HepG2 (cell line): ENCODE data around the gene PPP3R1. TPM values are rescaled to one million over a fixed set of nuclear protein-coding genes. Genes with fewer than 3 reads are reported as not detected.

Experiments used
- ATAC-seq: fragments of 200-7000 bp; cut with Tn5 transposase; 3 replicates; pipeline ENCODE4 v1.9.1; 2020; ENCODE audit warnings: mild to moderate bottlenecking, moderate library complexity
- BruUV-seq: library from RNA; stranded (reverse); fragments of 400-500 nt; replicated peaks from 2 replicates; lab custom pipeline; 2021; lab: Mats Ljungman, UMichigan
- CTCF ChIA-PET: fragments of 300-600 bp; formaldehyde crosslinking; extraction: SDS; loops from one replicate; lab custom pipeline; 2021; ENCODE audit warnings: low total read pairs, inconsistent platforms, low intra/inter-chr PET ratio; lab: Yijun Ruan, JAX
- POLR2A ChIA-PET: fragments of 350-600 bp; sonication (Branson Sonifier 250); formaldehyde crosslinking; loops from one replicate; lab custom pipeline; 2020; ENCODE audit warnings: antibody characterized with exemption, inconsistent platforms; lab: Yijun Ruan, JAX
- DNase-seq: peaks from one replicate; pipeline ENCODE4 v3.0.0-alpha.2; 2015; ENCODE audit warnings: low spot score
- FAIRE-seq: peaks from 3 replicates; lab custom pipeline; 2011; peaks lifted over from hg19 to GRCh38; lab: Jason Lieb, UNC
- H2AFZ ChIP-seq: one replicate; pipeline ENCODE4 v1.6.1; 2011; ENCODE audit warnings: low read length, inconsistent platforms
- H3K27ac ChIP-seq: fragments of 300-600 bp; 3 replicates; pipeline ENCODE4 v1.8.0; 2011; ENCODE audit warnings: mixed run types, mild to moderate bottlenecking, mixed read lengths, low read length, inconsistent platforms; ENCODE audit not compliant: insufficient read depth; ENCODE audit errors: extremely low read length
- H3K27me3 ChIP-seq, 2 experiments: fragments of 200-600 bp in 1 of 2; 2 replicates in 1 of 2; 3 replicates in 1 of 2; pipeline versions ENCODE4 v1.6.0 to v1.8.0; 2011; ENCODE audit warnings: low read length in 2 of 2, mild to moderate bottlenecking in 2 of 2, moderate library complexity in 2 of 2, inconsistent platforms in 1 of 2; ENCODE audit not compliant: insufficient read depth in 2 of 2, control insufficient read depth in 1 of 2
- H3K36me3 ChIP-seq, 2 experiments: fragments of 200-600 bp in 1 of 2; replicated peaks in 1 of 2; 2 replicates in 1 of 2; 3 replicates in 1 of 2; pipeline versions ENCODE4 v1.5.1 to v1.8.0; 2011; ENCODE audit warnings: low read length in 2 of 2, inconsistent platforms in 1 of 2; ENCODE audit not compliant: insufficient read depth in 2 of 2, control insufficient read depth in 1 of 2
- H3K4me1 ChIP-seq: 2 replicates; pipeline ENCODE4 v1.5.1; 2012; ENCODE audit warnings: low read length, inconsistent platforms; ENCODE audit not compliant: insufficient read depth
- H3K4me2 ChIP-seq: 2 replicates; pipeline ENCODE4 v1.6.0; 2011; ENCODE audit warnings: low read depth, low read length, inconsistent platforms
- H3K4me3 ChIP-seq, 3 experiments: fragments of 200-600 bp in 1 of 3; sonication (generic), shearing (Covaris generic) in 1 of 3; replicated peaks in 1 of 3; 2 replicates each; pipeline ENCODE4 v1.5.1; 2011 to 2016; ENCODE audit warnings: low read length in 3 of 3, inconsistent platforms in 2 of 3, low read depth in 2 of 3, mild to moderate bottlenecking in 2 of 3, control low read depth in 1 of 3, mixed read lengths in 1 of 3; ENCODE audit not compliant: insufficient read depth in 1 of 3
- H3K79me2 ChIP-seq: one replicate; pipeline ENCODE4 v1.6.1; 2011; ENCODE audit warnings: low read length, inconsistent platforms; ENCODE audit not compliant: insufficient read depth
- H3K9ac ChIP-seq: 2 replicates; pipeline ENCODE4 v1.6.0; 2011; ENCODE audit warnings: mild to moderate bottlenecking, low read depth, low read length, inconsistent platforms; ENCODE audit not compliant: insufficient read depth
- H3K9me3 ChIP-seq: 2 replicates; pipeline ENCODE4 v1.5.1; 2012; ENCODE audit warnings: mild to moderate bottlenecking, low read length
- H4K20me1 ChIP-seq: 2 replicates; pipeline ENCODE4 v1.6.0; 2011; ENCODE audit warnings: inconsistent platforms, mild to moderate bottlenecking, low read length, moderate library complexity; ENCODE audit not compliant: insufficient read depth
- ARNT ChIP-seq: fragments of 450-650 bp; IDR thresholded peaks from 2 replicates; pipeline ENCODE4 v1.6.1; 2017
- CCAR2 ChIP-seq: fragments of 200-400 bp; formaldehyde crosslinking; optimal IDR thresholded peaks from 2 replicates; pipeline ENCODE3; 2018; ENCODE audit warnings: low read depth, mild to moderate bottlenecking, low read length, moderate library complexity
- DR1 ChIP-seq: sonication (generic); formaldehyde crosslinking; IDR thresholded peaks from 2 replicates; pipeline ENCODE4 v1.8.0; 2021; ENCODE audit warnings: mild to moderate bottlenecking, missing genetic modification reagents, inconsistent platforms
- HNRNPUL1 ChIP-seq: fragments of 200-400 bp; formaldehyde crosslinking; IDR thresholded peaks from 2 replicates; pipeline ENCODE4 v1.6.1; 2017; ENCODE audit warnings: low read depth, mild to moderate bottlenecking, low read length, moderate library complexity
- MXI1 ChIP-seq: IDR thresholded peaks from 3 replicates; pipeline ENCODE4 v1.6.1; 2012; ENCODE audit warnings: low read depth, low read length, inconsistent platforms, borderline replicate concordance
- STAT5B ChIP-seq: sonication (generic); formaldehyde crosslinking; IDR thresholded peaks from 2 replicates; pipeline ENCODE4 v1.4.0; 2020; ENCODE audit warnings: missing genetic modification reagents
- TBX3 ChIP-seq: fragments of 450-650 bp; IDR thresholded peaks from 2 replicates; pipeline ENCODE4 v1.6.1; 2017; ENCODE audit warnings: antibody characterized with exemption, mild to moderate bottlenecking, inconsistent platforms, borderline replicate concordance
- THAP8 ChIP-seq: sonication (generic); formaldehyde crosslinking; IDR thresholded peaks from 2 replicates; pipeline ENCODE4 v1.5.1; 2020; ENCODE audit warnings: missing genetic modification reagents, mild to moderate bottlenecking, borderline replicate concordance
- XBP1 ChIP-seq: sonication (generic); formaldehyde crosslinking; IDR thresholded peaks from 2 replicates; pipeline ENCODE4 v1.5.0; 2020; ENCODE audit warnings: missing genetic modification reagents
- ZFP62 ChIP-seq: sonication (generic); formaldehyde crosslinking; IDR thresholded peaks from 2 replicates; pipeline ENCODE4 v1.4.0; 2020; ENCODE audit warnings: missing genetic modification reagents
- ZNF296 ChIP-seq: sonication (generic); formaldehyde crosslinking; conservative IDR thresholded peaks from 2 replicates; pipeline ENCODE4 v1.5.0; 2020; ENCODE audit warnings: mild to moderate bottlenecking, missing genetic modification reagents
- ZNF329 ChIP-seq: sonication (generic); formaldehyde crosslinking; IDR thresholded peaks from 2 replicates; pipeline ENCODE4 v1.9.0; 2021; ENCODE audit warnings: low read depth, mild to moderate bottlenecking, missing genetic modification reagents
- ZNF558 ChIP-seq: sonication (generic); formaldehyde crosslinking; IDR thresholded peaks from 2 replicates; pipeline ENCODE4 v1.9.0; 2022; ENCODE audit warnings: mild to moderate bottlenecking, missing genetic modification reagents, borderline replicate concordance
- ZNF749 ChIP-seq: sonication (generic); formaldehyde crosslinking; IDR thresholded peaks from 2 replicates; pipeline ENCODE4 v1.8.0; 2022; ENCODE audit warnings: mild to moderate bottlenecking, missing genetic modification reagents, moderate library complexity, borderline replicate concordance
- WGBS: methylation state at CpG from one replicate; pipeline ENCODE4 v1.1.6; 2017; ENCODE audit warnings: low lambda C conversion rate; 5-methylcytosine and 5-hydroxymethylcytosine counted together
- in situ Hi-C: cut with HindIII; loops from 2 replicates; pipeline ENCODE4 v1.10.0; 2017; ENCODE audit warnings: low pct_unique_long_range_greater_than_20kb; ENCODE audit not compliant: extremely low pct_ligation_motif_present
- intact Hi-C: fragments of 100-400 bp; cut with micrococcal nuclease; formaldehyde crosslinking; loops from one replicate; pipeline ENCODE4 v1.10.0; 2022; ENCODE audit not compliant: unreplicated experiment
- polyA plus RNA-seq, 8 experiments: library from polyadenylated mRNA; depleted of rRNA in 3 of 8; stranded (reverse) in 7 of 8; unstranded in 1 of 8; fragments of >200 nt; fragmentation: Illumina TruSeq in 4 of 8; extraction: Trizol in 4 of 8; gene quantifications; 2 replicates each; pipeline versions ENCODE4 v1.2.1 to v1.2.3, GENCODE V29; 2011 to 2016; ENCODE audit warnings: low read depth in 4 of 8, missing spikeins in 1 of 8, mixed read lengths in 1 of 8; ENCODE audit not compliant: insufficient read depth in 1 of 8
- total RNA-seq, 5 experiments: library from RNA; depleted of rRNA; stranded (reverse); fragments of >200 nt; fragmentation: Illumina TruSeq; extraction: Trizol; gene quantifications; 2 replicates each; pipeline ENCODE4 v1.2.3, GENCODE V29; 2016; ENCODE audit warnings: low read depth in 1 of 5

Gene PPP3R1
- total and polyA plus RNA-seq, 2 of the 13 experiments (the other 11 are each of a cell fraction or from before 2014, with no cell fraction given), result 11.6 to 25.7 TPM

- Histone ChIP-seq H3K4me2 (no peak overlapping the region), H3K4me1 (peaks cover 12% of the 10 kb centered on the region), H3K36me3 (peaks cover 0 to 5% of the 10 kb centered on the region in 2 experiments; a peak in 2 of 5 replicates), H3K9ac (no peak overlapping the region), H3K27me3 (no peaks in the 10 kb centered on the region), H3K27ac (peak overlapping the region; percentile 6), H3K4me3 (no peak overlapping the region), H3K9me3 (no peaks in the 10 kb centered on the region), H2AFZ (no peak overlapping the region), H3K79me2 (peaks cover 97% of the 10 kb centered on the region), H4K20me1 (peaks cover 40% of the 10 kb centered on the region)
- ChIA-PET POLR2A (no interaction called here), CTCF (no interaction called here)
- no peak for DNase-seq
- in situ Hi-C loops, result no loop called here
- no peak for ATAC-seq
- FAIRE-seq, result no peak
- intact Hi-C loops, result no loop called here
- no TSS peak for BruUV-seq
- TF ChIP-seq STAT5B (no peak), ZNF329 (CRISPR knock-in tag) (no peak), ZNF749 (CRISPR knock-in tag) (no peak), CCAR2 (no peak)
- WGBS, result 79% methylated on average over 1 of the region's 1 CpG
Observed at GRCh38 chr2:68231061-68231372, 21.3 kb downstream of the PPP3R1 start.

- DNase-seq, result no peak
- intact Hi-C loops, result no loop called here
- peaks cover 39% of the 10 kb centered on the region for H4K20me1 ChIP-seq
- no peaks in the 10 kb centered on the region for H3K27me3 ChIP-seq
- in situ Hi-C loops, result no loop called here
- no peak for ATAC-seq
- H3K79me2 ChIP-seq, result peaks cover 97% of the 10 kb centered on the region
- 92% methylated on average over 5 of the region's 5 CpGs for WGBS
- H3K9me3 ChIP-seq, result no peaks in the 10 kb centered on the region
- no peak overlapping the region for H3K9ac ChIP-seq
- ChIA-PET CTCF (no interaction called here), POLR2A (no interaction called here)
- no peak overlapping the region for H3K4me2 ChIP-seq
- no peak overlapping the region for H3K27ac ChIP-seq
- FAIRE-seq, result no peak
- H3K4me3 ChIP-seq, result no peak overlapping the region
- TSS peak; percentile 14 for BruUV-seq
- H3K4me1 ChIP-seq, result peaks cover 17% of the 10 kb centered on the region
- H2AFZ ChIP-seq, result no peak overlapping the region
- peaks cover 0 to 5% of the 10 kb centered on the region in 2 experiments; a peak in 2 of 5 replicates for H3K36me3 ChIP-seq
- TF ChIP-seq ZNF558 (CRISPR knock-in tag) (no peak), ARNT (no peak), XBP1 (no peak), TBX3 (no peak), DR1 (no peak), ZNF296 (CRISPR knock-in tag) (no peak), HNRNPUL1 (no peak), ZFP62 (CRISPR knock-in tag) (no peak), MXI1 (no peak), THAP8 (no peak)
Observed at GRCh38 chr2:68230241-68231060, 21.9 kb downstream of the PPP3R1 start.
